H9 (cell line): ENCODE data around the gene DCAF15. TPM values are rescaled to one million over a fixed set of nuclear protein-coding genes. Genes with fewer than 3 reads are reported as not detected.
A peak's percentile ranks its signal among the peaks of the same experiment; 100 is the strongest.

Experiments
- DNase-seq: peaks from one replicate; pipeline ENCODE4 v3.0.0-alpha.2; 2017
- H2AFZ ChIP-seq: one replicate; pipeline ENCODE4 v1.6.1; 2013; ENCODE audit warnings: mild to moderate bottlenecking, low read length, control low read depth, moderate library complexity
- H2AK5ac ChIP-seq: 2 replicates; pipeline ENCODE4 v1.6.1; 2013; ENCODE audit warnings: low read length, control low read depth, mixed read lengths; ENCODE audit not compliant: insufficient read length
- H2BK120ac ChIP-seq: one replicate; pipeline ENCODE4 v1.6.1; 2013; ENCODE audit warnings: low read depth, mild to moderate bottlenecking, low read length, control low read depth, inconsistent platforms; ENCODE audit not compliant: poor library complexity, severe bottlenecking
- H2BK12ac ChIP-seq: 2 replicates; pipeline ENCODE4 v1.6.1; 2013; ENCODE audit warnings: low read length, control low read depth, mixed read lengths, low read depth; ENCODE audit not compliant: insufficient read length
- H2BK15ac ChIP-seq: 2 replicates; pipeline ENCODE4 v1.6.1; 2013; ENCODE audit warnings: low read depth, low read length, control low read depth
- H2BK20ac ChIP-seq: one replicate; pipeline ENCODE4 v1.6.1; 2013; ENCODE audit warnings: low read depth, mild to moderate bottlenecking, low read length, control low read depth, inconsistent platforms; ENCODE audit not compliant: poor library complexity, severe bottlenecking
- H2BK5ac ChIP-seq: 2 replicates; pipeline ENCODE4 v1.6.1; 2013; ENCODE audit warnings: low read length, control low read depth, mixed read lengths; ENCODE audit not compliant: insufficient read length
- H3K14ac ChIP-seq: 2 replicates; pipeline ENCODE4 v1.6.1; 2013; ENCODE audit warnings: low read length, control low read depth; ENCODE audit not compliant: insufficient read depth
- H3K18ac ChIP-seq: 2 replicates; pipeline ENCODE4 v1.6.1; 2013; ENCODE audit warnings: low read depth, mild to moderate bottlenecking, mixed read lengths, low read length, control low read depth; ENCODE audit not compliant: insufficient read length
- H3K23ac ChIP-seq: 2 replicates; pipeline ENCODE4 v1.6.1; 2013; ENCODE audit warnings: low read length, control low read depth, mixed read lengths, low read depth; ENCODE audit not compliant: insufficient read length
- H3K23me2 ChIP-seq: 2 replicates; pipeline ENCODE4 v1.6.1; 2013; ENCODE audit warnings: low read depth, mild to moderate bottlenecking, mixed read lengths, low read length, control low read depth; ENCODE audit not compliant: insufficient read length, poor library complexity, severe bottlenecking
- H3K27ac ChIP-seq: 2 replicates; pipeline ENCODE4 v1.5.1; 2013; ENCODE audit warnings: low read length, control low read depth, mixed read lengths, low read depth; ENCODE audit not compliant: insufficient read length
- H3K27me3 ChIP-seq: 2 replicates; pipeline ENCODE4 v1.6.1; 2013; ENCODE audit warnings: low read length, control low read depth, inconsistent platforms; ENCODE audit not compliant: insufficient read depth
- H3K4ac ChIP-seq: 2 replicates; pipeline ENCODE4 v1.6.1; 2013; ENCODE audit warnings: low read depth, mild to moderate bottlenecking, control low read depth, inconsistent platforms, low read length, moderate library complexity
- H3K4me1 ChIP-seq: 2 replicates; pipeline ENCODE4 v1.6.1; 2013; ENCODE audit warnings: low read length, control low read depth, inconsistent platforms; ENCODE audit not compliant: insufficient read depth
- H3K4me2 ChIP-seq: 2 replicates; pipeline ENCODE4 v1.6.1; 2013; ENCODE audit warnings: low read length, control low read depth, mixed read lengths; ENCODE audit not compliant: insufficient read length, insufficient read depth
- H3K56ac ChIP-seq: 2 replicates; pipeline ENCODE4 v1.6.1; 2013; ENCODE audit warnings: low read depth, mild to moderate bottlenecking, mixed read lengths, low read length, control low read depth; ENCODE audit not compliant: insufficient read length
- H3K79me1 ChIP-seq: 2 replicates; pipeline ENCODE4 v1.6.1; 2013; ENCODE audit warnings: low read depth, mild to moderate bottlenecking, moderate library complexity, low read length, control low read depth, inconsistent platforms; ENCODE audit not compliant: insufficient read depth, poor library complexity, severe bottlenecking
- H3K79me2 ChIP-seq: 2 replicates; pipeline ENCODE4 v1.6.1; 2013; ENCODE audit warnings: low read length, control low read depth, inconsistent platforms; ENCODE audit not compliant: insufficient read depth
- H3K9ac ChIP-seq: 2 replicates; pipeline ENCODE4 v1.6.1; 2013; ENCODE audit warnings: low read length, control low read depth, mixed read lengths; ENCODE audit not compliant: insufficient read length; ENCODE audit errors: extremely low read depth
- H3K9me3 ChIP-seq: one replicate; pipeline ENCODE4 v1.6.1; 2013; ENCODE audit warnings: low read depth, low read length, inconsistent platforms; ENCODE audit not compliant: control insufficient read depth
- H3T11ph ChIP-seq: one replicate; pipeline ENCODE4 v1.6.1; 2013; ENCODE audit warnings: mild to moderate bottlenecking, low read length, control low read depth, inconsistent platforms
- H4K20me1 ChIP-seq: one replicate; pipeline ENCODE4 v1.6.1; 2013; ENCODE audit not compliant: control insufficient read depth, insufficient read length, insufficient read depth
- H4K5ac ChIP-seq: 2 replicates; pipeline ENCODE4 v1.6.1; 2013; ENCODE audit warnings: low read depth, mild to moderate bottlenecking, mixed read lengths, low read length, control low read depth; ENCODE audit not compliant: insufficient read length
- H4K8ac ChIP-seq: replicated peaks from 2 replicates; pipeline ENCODE4 v1.6.1; 2013; ENCODE audit warnings: low read length, control low read depth, mixed read lengths, low read depth; ENCODE audit not compliant: insufficient read length
- H4K91ac ChIP-seq: 2 replicates; pipeline ENCODE4 v1.6.1; 2013; ENCODE audit warnings: low read depth, mild to moderate bottlenecking, moderate library complexity, mixed read lengths, low read length, control low read depth; ENCODE audit not compliant: insufficient read length
- H3K27ac Mint-ChIP-seq, 3 experiments: 2 replicates in 2 of 3; 3 replicates in 1 of 3; pipeline ENCODE4 v1.8.0; 2020 to 2021; ENCODE audit warnings: mixed read lengths in 3 of 3, mild to moderate bottlenecking in 1 of 3, moderate library complexity in 1 of 3
- H3K27me3 Mint-ChIP-seq: 2 replicates; pipeline ENCODE4 v1.8.0; 2021; ENCODE audit warnings: low read depth, mild to moderate bottlenecking, moderate library complexity, mixed read lengths
- H3K36me3 Mint-ChIP-seq, 3 experiments: 2 replicates in 2 of 3; 3 replicates in 1 of 3; pipeline ENCODE4 v1.8.0; 2020 to 2021; ENCODE audit warnings: low read depth in 3 of 3, mixed read lengths in 3 of 3; ENCODE audit not compliant: insufficient read depth in 1 of 3
- H3K4me1 Mint-ChIP-seq, 2 experiments: 2 replicates each; pipeline ENCODE4 v1.8.0; 2020; ENCODE audit warnings: mixed read lengths in 2 of 2
- H3K4me3 Mint-ChIP-seq, 2 experiments: 2 replicates in 1 of 2; 3 replicates in 1 of 2; pipeline ENCODE4 v1.8.0; 2020 to 2021; ENCODE audit warnings: mild to moderate bottlenecking in 2 of 2, mixed read lengths in 2 of 2, moderate library complexity in 1 of 2
- H3K9me3 Mint-ChIP-seq, 2 experiments: 2 replicates in 1 of 2; 3 replicates in 1 of 2; pipeline ENCODE4 v1.8.0; 2020; ENCODE audit warnings: mild to moderate bottlenecking in 2 of 2, mixed read lengths in 2 of 2, moderate library complexity in 1 of 2
- CTCF ChIP-seq: fragments of 200-600 bp; sonication (generic); conservative IDR thresholded peaks from 3 replicates; pipeline ENCODE4 v1.8.0; 2021; ENCODE audit warnings: antibody characterized with exemption, mild to moderate bottlenecking
- WGBS: extraction: QIAGEN DNeasy Blood & Tissue Kit; methylation state at CpG from one replicate; pipeline ENCODE4 v1.1.7; 2013; ENCODE audit warnings: missing lambda C conversion rate, low lambda C conversion rate, mixed read lengths; ENCODE audit not compliant: insufficient read length; ENCODE audit errors: extremely low coverage; 5-methylcytosine and 5-hydroxymethylcytosine counted together
- total RNA-seq: library from RNA; stranded (reverse); gene quantifications from 2 replicates; pipeline ENCODE4 v1.2.1, GENCODE V29; 2021

DCAF15 gene
- total RNA-seq, 1 experiment from 2014 or later: 82.5 TPM

- no peak overlapping the region for H4K5ac ChIP-seq
- no peak overlapping the region for H4K91ac ChIP-seq
- H3K79me1 ChIP-seq: no peaks in the 10 kb centered on the region
- H3K4ac ChIP-seq: no peak overlapping the region
- no peak overlapping the region for H3K14ac ChIP-seq
- H3K18ac ChIP-seq: peak overlapping the region; percentile 36
- H3K9me3 ChIP-seq: no peaks in the 10 kb centered on the region
- H3K27ac ChIP-seq: no peak overlapping the region
- peaks cover 45 to 56% of the 10 kb centered on the region in 2 experiments for H3K4me1 Mint-ChIP-seq
- H3K23ac ChIP-seq: no peak overlapping the region
- H4K8ac ChIP-seq: no peak overlapping the region
- peaks cover 3% of the 10 kb centered on the region; the same call in 1 of the 2 replicates for H3K4me1 ChIP-seq
- peaks cover 0 to 15% (median 7%) of the 10 kb centered on the region in 3 experiments; a peak in 6 of 7 replicates for H3K36me3 Mint-ChIP-seq
- H3K23me2 ChIP-seq: no peaks in the 10 kb centered on the region
- H2BK120ac ChIP-seq: no peak overlapping the region
- H2AK5ac ChIP-seq: no peak overlapping the region
- H3K27ac Mint-ChIP-seq: peak overlapping the region; percentile 87 to 95 (median 95)
- H3K4me2 ChIP-seq: no peak overlapping the region
- H2AFZ ChIP-seq: no peak overlapping the region
- H3T11ph ChIP-seq: no peak overlapping the region
- no peaks in the 10 kb centered on the region for H4K20me1 ChIP-seq
- TF ChIP-seq CTCF: no peak
- no peak overlapping the region for H2BK20ac ChIP-seq
- no peak overlapping the region for H3K56ac ChIP-seq
- DNase-seq: no peak
- H2BK12ac ChIP-seq: no peak overlapping the region
- no peaks in the 10 kb centered on the region for H3K79me2 ChIP-seq
- no peaks in the 10 kb centered on the region for H3K27me3 Mint-ChIP-seq
- H3K4me3 Mint-ChIP-seq: peak overlapping the region in 1 of 2 experiments; percentile 61; a peak in 3 of 5 replicates
- H3K9me3 Mint-ChIP-seq: no peaks in the 10 kb centered on the region; a peak in 1 of 5 replicates
- no peaks in the 10 kb centered on the region for H3K27me3 ChIP-seq
- no peak overlapping the region for H2BK5ac ChIP-seq
- no peak overlapping the region for H2BK15ac ChIP-seq
- H3K9ac ChIP-seq: no peak overlapping the region
- no CpG with 5 or more reads among the region's 25 CpGs for whole genome bisulfite sequencing
These were observed 32.8 kb downstream of the DCAF15 start for GRCh38 chr19:13984875-13985741.
